HG03139 (cell line): ENCODE data around the gene BCAP31.

Experiments
- ATAC-seq: cut with Tn5 transposase; IDR thresholded peaks from one replicate; pipeline ENCODE4 v1.9.1; 2021; ENCODE audit not compliant: unreplicated experiment

The BCAP31 gene

GRCh38 chrX:153724252-153725038 is at the start of gene BCAP31, which contains the start of gene ABCD1:
Gene BCAP31 (minus strand): TSS chrX:153724387. CDS start chrX:153723244, 1,143 bp downstream.
Gene ABCD1 (plus strand): TSS chrX:153724856. CDS start chrX:153725267, 411 bp downstream.
- ATAC-seq: peak; percentile 45

- no peak for ATAC-seq
Measured at GRCh38 chrX:153773218-153773611, 49.0 kb upstream of the BCAP31 start.

GRCh38 chrX:153772316-153773217 is 48.4 kb upstream of the BCAP31 start:
- no peak for ATAC-seq

- ATAC-seq: no peak
Measured at GRCh38 chrX:153771415-153772315, 47.5 kb upstream of the BCAP31 start.

- ATAC-seq: no peak
Measured at GRCh38 chrX:153770601-153771414, 46.6 kb upstream of the BCAP31 start.

GRCh38 chrX:153769865-153770600 is 45.8 kb upstream of the BCAP31 start:
- ATAC-seq: no peak

GRCh38 chrX:153769158-153769864 is 45.1 kb upstream of the BCAP31 start:
- no peak for ATAC-seq

- ATAC-seq: no peak
Measured at GRCh38 chrX:153768311-153769157, 44.3 kb upstream of the BCAP31 start.

- no peak for ATAC-seq
Measured at GRCh38 chrX:153767674-153768055, 43.5 kb upstream of the BCAP31 start.

GRCh38 chrX:153766871-153767673 is 42.9 kb upstream of the BCAP31 start:
- no peak for ATAC-seq

GRCh38 chrX:153766098-153766817 is 42.1 kb upstream of the BCAP31 start:
- ATAC-seq: no peak

- ATAC-seq: no peak
Measured at GRCh38 chrX:153765138-153766079, 41.2 kb upstream of the BCAP31 start.

GRCh38 chrX:153764786-153765137 is 40.6 kb upstream of the BCAP31 start:
- ATAC-seq: no peak

GRCh38 chrX:153763989-153764755 is 40.0 kb upstream of the BCAP31 start, which contains the start of gene PLXNB3:
Gene PLXNB3 (plus strand): TSS chrX:153764249. CDS start chrX:153765536, 1,287 bp downstream.
- ATAC-seq: no peak
